Activated CD4-positive, CD25-positive, alpha-beta regulatory T cell (primary cell): Measurements from ENCODE around the gene RRP1B.
A peak's percentile ranks its signal among the peaks of the same experiment; 100 is the strongest.
"Not testable (repeated sequence)": the region's sequence is repeated elsewhere in the genome, so short reads cannot be mapped to it uniquely, and the experiment has no call there.

Experiments
- DNase-seq, 4 experiments: peaks; one replicate each; lab custom pipeline; 2025; lab: John Stamatoyannopoulos, UW

The RRP1B gene

DNA sequence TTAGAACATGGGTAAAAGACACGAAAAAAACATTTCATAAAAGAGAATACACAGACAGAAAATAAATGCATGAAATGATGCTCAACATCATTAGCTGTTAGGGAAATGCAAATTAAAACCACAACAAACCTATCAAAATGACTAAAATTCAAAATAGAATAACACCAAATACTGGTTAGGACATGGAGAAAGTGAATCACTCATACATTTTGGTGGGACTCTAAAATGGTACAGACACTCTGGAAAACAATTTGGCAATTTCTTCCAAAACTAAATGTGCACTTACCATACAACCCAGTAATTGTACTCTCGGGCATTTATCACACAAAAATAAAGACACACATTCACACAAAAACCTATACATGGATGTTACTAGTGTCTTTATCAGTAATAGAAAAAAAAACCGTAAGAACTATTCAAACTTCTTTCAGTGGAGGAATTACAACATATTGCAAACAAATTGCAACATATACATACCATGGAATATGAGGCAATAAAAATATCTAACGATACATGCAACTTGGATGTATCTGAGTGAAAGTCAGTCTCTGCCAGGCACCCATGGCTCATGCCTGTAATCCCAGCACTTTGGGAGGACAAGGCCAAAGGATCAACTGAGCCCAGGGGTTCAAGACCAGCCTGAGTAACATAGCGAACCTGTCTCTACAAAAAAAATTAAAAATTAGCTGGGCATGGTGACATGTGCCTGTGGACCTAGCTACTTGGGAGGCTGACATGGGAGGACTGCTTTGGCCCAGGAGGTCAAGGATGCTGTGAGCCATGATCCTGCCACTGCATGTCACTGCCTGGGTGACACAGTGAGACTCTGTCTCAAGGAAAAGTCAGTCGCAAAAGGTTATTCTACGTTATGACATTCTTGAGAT is 19.6 kb upstream of the RRP1B start:
- DNase-seq: no peak

- DNase-seq: no peak
Observed at GRCh38 chr21:43640400-43640799, 19.0 kb upstream of the RRP1B start.

DNA sequence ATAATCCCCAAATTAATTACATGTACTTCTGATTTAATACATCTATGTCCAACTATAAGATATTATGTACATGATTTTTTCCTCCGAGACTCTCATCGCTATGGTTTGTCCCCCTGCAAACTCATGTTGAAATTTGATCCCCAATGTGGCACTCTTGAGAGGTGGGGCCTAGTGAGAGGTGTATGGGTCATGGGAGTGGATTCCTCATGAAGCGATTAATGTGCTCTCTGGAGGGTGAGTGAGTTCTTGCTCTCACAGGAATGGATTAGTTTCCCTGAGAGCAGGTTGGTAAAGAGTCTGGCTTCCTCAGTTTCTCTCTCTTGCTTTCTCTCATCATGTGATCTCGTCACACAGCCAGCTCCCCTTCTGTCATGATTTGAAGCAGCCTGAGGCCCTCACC is 16.2 kb upstream of the RRP1B start:
- no peak for DNase-seq

DNA sequence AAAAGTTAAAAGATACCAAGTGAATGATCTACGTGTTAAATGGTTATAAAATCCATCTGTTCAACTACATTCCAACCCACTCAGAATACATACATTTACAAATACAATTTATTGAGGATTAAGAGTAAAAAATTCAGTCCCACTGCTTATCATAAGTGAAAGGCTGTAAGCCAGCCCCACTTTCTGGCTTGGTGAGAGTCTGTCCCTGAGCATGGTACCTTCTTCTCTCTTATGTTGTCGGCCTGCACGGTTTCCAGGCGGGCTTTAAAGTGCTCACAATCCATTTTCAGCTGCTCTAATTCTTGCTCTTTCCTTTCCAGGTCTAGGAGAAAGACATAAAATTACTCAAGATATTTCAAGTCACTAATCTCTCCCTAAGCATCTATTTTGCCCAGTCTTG is 15.3 kb upstream of the RRP1B start:
- DNase-seq: no peak

- no peak for DNase-seq
Observed at GRCh38 chr21:43644609-43645008, 14.8 kb upstream of the RRP1B start.

DNA sequence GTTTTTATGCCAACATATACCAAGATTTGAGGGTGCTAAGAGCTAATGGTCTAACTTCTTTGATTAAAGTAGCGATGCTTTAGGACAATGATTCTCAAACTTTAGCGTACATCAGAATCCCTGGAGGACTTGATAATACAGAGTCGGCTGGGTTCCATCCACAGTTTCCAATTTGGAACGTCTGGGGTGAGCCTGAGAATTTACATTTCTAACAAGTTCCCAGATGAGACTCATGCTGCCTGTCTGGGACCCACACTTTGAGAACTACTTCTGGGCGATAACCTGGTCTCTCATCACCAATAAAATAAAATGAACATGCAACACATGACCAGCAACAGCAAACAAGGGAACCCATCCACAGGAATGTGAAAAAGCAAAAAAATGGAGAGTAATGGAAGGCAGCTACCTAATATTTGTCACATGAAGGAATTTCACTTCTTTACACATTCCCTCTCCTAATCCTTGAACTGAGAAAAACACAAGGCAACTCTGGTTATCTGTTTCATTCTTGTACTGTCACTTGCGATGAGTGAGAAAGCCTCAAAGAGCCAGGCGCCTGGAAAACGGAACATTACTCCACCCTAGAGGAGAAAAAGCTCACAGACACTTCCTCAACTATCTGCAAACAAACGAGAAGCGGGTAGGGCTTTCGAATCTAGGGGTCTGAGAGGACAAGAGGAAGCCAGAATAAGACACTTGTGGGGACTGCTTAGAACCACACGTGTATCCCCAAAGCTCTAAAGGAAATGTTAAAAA is 14.0 kb upstream of the RRP1B start:
- DNase-seq: no peak

DNA sequence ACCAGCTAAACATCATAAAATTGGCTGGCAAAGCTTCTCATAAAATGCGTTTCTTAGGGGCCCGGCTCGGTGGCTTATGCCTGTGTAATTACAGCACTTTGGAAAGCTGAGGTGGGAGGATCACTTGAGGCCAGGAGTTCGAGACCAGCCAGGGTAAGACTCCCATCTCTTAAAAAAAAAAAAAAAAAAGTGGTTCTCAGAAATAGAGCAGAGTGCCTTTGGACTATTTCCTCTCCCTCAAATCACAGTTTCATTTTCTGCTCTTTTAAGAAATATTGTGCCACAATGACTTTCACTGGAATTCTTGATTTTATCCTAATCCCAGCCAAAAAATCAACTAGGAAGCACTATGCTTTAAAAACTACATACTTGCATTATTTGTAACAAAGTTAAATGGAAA is 13.4 kb upstream of the RRP1B start:
- DNase-seq: no peak

GRCh38 chr21:43646550-43647260 is 12.7 kb upstream of the RRP1B start:
- peak; percentile 58 to 78 (median 66) for DNase-seq

GRCh38 chr21:43648171-43648570 is 11.2 kb upstream of the RRP1B start:
- DNase-seq: no peak

DNA sequence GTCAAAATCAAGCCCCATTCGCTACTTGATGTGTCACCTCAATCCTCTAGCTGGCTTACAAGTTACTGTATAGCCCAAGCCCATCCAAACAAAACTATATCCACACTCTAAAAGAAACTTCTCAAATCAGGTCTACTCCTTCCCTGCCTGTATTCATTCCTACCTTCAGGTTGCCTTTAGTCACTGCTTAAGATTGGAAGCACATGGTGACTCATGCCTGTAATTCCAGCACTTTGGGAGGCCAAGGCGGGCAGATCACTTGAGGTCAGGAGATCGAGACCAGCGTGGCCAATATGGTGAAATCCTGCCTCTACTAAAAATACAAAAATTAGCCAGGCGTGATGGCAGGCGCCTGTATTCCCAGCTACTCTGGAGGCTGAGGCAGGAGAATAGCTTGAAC is 7.4 kb upstream of the RRP1B start:
- not testable (repeated sequence) for DNase-seq

GRCh38 chr21:43652616-43653015 is 6.7 kb upstream of the RRP1B start:
- DNase-seq: no peak

DNA sequence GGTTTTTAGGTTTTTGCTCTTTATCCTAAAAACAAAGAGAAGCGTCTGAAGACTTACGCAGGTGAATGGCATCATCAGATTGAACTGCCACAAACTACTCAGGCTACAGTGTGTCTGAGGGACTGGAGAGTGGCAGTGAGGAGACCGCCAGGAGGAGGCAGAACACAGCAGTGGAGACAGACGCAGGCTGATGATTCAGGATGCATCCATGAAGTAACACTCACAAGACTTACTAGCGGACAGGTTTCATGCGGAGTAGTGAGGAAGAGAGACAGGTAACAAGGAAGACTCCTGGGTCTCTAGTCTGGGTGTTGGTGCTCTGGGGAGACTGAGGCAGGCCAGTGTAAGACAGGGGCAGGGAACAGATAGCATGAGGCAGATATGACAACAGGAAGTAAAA is 5.7 kb upstream of the RRP1B start:
- no peak for DNase-seq

- DNase-seq: no peak
Observed at GRCh38 chr21:43654806-43655489, 4.4 kb upstream of the RRP1B start.

DNA sequence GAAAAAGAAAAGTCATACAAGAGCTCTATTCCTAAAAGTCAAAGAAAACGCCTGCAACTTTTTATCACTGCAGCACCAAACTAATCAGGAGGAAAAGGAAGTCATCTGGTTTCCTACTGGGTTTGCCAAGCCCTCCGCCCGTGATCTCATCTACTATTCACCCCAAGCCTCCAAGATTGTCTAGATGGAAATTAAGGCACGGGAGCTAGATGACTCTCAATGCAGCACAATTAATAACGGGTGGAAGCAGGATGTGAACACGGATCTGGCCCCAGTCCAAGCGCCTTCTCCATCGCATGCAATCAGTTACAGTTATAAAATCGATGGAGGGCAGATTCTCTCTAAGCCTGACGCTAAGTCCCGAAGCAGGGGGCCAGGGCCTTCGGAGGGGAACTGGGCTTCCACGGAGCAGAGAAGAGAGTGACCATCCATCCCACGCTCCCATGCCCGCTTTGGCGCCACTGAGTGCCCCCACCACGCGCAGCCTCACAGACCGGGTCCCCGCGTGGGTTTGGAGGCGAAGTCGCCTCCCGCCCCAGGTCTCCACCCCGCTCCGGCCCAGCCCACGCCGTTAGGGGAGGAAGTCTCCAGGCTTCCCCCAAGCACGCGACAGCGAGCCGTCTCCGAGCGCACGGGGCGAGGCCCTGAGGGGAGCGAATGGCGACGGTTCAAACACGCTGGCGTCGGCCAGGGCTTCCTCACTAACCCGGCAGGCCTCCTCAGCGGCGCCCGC is 1.8 kb upstream of the RRP1B start:
- no peak for DNase-seq

- DNase-seq: no peak
Observed at GRCh38 chr21:43658088-43658741, 1.1 kb upstream of the RRP1B start.

GRCh38 chr21:43658769-43659135 is 608 bp upstream of the RRP1B start:
- DNase-seq: peak in 1 of 4 experiments; percentile 7

DNA sequence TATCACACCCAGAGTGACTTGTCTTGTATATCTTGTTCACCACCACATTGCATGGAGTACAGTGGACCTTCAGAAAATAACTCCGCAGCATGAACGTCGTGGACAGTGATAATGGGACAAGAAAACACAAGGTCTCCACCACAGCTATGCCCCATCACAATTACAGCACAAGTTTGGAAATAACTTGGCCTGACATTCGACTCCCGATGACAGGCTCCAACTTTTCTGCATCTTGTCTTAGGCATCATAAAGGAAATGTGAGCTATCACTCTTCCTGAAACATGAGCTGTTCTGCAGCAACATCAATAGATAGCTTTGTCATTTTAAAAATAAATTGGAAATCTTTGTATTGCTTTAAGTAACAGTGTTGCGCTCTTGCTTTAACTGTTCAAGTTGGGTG is 2.9 kb downstream of the RRP1B start:
- no peak for DNase-seq

DNA sequence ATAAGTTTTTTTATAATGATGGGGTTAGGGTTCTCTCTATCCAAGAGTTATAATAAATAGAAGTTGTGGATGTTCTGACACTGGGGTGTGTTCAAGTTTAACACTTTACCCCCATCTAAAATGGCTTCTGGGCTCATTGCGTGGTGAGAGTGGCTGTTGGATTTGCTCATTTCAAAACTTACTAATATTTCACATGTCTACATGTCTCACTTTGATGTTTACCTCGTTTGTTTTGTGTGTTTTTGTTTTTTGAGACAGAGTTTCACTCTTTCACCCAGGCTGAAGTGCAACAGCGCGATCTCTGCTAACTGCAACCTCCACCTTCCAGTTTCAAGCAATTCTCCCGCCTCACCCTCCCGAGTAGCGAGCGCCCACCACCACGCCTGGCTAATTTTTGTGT is 3.7 kb downstream of the RRP1B start:
- DNase-seq: no peak

GRCh38 chr21:43664358-43664757 is 5.0 kb downstream of the RRP1B start:
- no peak for DNase-seq

DNA sequence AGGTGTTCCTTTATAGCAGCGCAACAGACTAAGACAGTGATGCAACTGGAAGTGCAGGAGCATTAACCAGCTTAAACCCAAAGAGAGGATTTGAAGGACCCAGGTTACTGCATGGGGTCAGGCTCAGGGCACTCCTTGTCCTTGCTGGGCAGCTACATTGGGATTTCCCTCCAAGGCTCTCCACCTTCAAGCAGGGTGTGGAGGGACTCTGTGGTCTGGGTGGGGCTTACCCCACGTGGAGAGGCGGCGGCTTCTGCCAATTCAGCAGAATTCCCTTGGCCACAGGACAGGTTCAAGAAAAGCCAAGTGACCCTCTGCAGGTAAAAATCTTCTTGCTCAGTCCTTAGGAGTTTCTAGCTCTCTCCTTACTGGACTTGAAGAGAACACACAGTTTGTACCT is 6.5 kb downstream of the RRP1B start:
- no peak for DNase-seq
